AG08395 (cell line): ENCODE results near the gene BOLA1.
A peak's percentile ranks its signal among the peaks of the same experiment; 100 is the strongest.
"Not testable (repeated sequence)": the region's sequence is repeated elsewhere in the genome, so short reads cannot be mapped to it uniquely, and the experiment has no call there.

Experiments used
- DNase-seq: peaks from one replicate; pipeline ENCODE4 v3.0.0; 2012; ENCODE audit warnings: mixed read lengths, low spot score

BOLA1 gene

DNA sequence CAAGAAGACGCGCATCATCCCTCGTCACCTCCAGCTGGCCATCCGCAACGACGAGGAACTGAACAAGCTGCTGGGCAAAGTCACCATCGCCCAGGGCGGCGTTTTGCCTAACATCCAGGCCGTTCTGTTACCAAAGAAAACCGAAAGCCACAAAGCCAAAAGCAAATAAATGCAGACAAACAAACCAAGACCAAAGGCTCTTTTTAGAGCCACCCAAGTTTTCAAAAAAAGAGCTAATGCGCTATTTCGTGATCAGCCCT, 12.2 kb upstream of the BOLA1 start:
- DNase-seq = not testable (repeated sequence)

GRCh38 chr1:149887456-149888246, 11.7 kb upstream of the BOLA1 start:
- DNase-seq = peak; percentile 92

GRCh38 chr1:149888247-149888998, 10.9 kb upstream of the BOLA1 start:
- DNase-seq = peak; percentile 78

GRCh38 chr1:149888999-149889289, 10.4 kb upstream of the BOLA1 start:
- no peak for DNase-seq

GRCh38 chr1:149896575-149896974, 2.8 kb upstream of the BOLA1 start:
- no peak for DNase-seq

- no peak for DNase-seq
Observed at GRCh38 chr1:149903836-149904491, 4.6 kb downstream of the BOLA1 start.

DNA sequence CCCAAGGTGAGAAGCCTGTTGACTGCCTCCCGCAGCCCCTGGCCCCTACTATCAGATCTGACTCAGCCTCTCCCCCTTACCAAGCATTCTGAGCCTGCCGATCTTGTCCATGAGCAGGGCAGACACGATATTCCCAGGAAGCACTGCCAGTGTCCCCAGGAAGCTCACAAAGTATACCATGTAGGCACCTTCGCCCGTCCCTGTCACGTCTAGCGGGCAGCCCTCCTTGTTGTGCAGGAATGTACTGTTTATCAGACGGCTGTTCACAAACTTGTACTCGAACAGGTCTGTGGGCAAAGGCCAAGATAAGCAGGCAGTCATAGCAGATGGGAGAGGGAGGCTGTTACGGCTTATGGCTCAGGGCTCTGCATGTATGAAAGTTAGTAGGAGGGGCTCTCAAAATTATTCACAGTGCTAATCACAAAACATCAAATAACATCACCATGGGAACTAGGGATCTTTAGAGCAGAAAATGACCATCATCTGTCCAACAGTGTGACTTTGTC, 7.3 kb downstream of the BOLA1 start:
- no peak for DNase-seq

- DNase-seq = no peak
Observed at GRCh38 chr1:149914545-149914944, 15.2 kb downstream of the BOLA1 start.

- no peak for DNase-seq
Observed at GRCh38 chr1:149915429-149916192, 16.2 kb downstream of the BOLA1 start.

- no peak for DNase-seq
Observed at GRCh38 chr1:149916193-149916897, 17.0 kb downstream of the BOLA1 start.

- DNase-seq = no peak
Observed at GRCh38 chr1:149916898-149917252, 17.5 kb downstream of the BOLA1 start.

DNA sequence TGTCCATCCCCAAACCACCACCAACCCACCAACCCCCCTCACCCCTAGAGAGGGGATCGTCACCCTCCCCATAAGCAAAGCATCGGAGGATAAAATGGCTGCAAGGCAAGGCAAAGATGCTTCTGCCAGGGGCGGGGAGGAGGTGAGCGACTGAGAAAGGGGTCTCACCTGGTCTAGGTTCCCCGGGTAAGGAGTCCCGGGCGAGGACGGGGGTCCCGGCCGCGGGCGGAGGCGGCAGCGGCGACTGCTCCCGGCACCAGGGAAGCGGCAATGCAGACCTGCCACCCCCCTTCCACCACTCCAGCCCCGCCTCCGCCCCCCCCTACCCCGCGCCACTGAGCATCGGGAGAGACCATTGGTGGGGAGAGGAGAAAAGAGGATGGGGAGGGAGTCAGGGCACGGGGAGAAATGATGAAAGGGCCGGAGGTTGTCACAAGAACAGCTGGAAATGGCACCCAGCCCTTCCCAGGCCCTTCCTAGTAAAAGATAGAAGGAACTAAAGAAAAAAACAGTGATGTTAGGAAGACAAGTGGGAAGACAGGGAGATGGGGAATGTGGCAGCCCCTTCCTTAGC, 18.3 kb downstream of the BOLA1 start, which contains the start of gene SV2A:
SV2A (minus strand) TSS at position 274 of the 574 bp plus-strand sequence. CDS start 4,004 bp downstream, outside the sequence.
- peak; percentile 82 for DNase-seq

DNA sequence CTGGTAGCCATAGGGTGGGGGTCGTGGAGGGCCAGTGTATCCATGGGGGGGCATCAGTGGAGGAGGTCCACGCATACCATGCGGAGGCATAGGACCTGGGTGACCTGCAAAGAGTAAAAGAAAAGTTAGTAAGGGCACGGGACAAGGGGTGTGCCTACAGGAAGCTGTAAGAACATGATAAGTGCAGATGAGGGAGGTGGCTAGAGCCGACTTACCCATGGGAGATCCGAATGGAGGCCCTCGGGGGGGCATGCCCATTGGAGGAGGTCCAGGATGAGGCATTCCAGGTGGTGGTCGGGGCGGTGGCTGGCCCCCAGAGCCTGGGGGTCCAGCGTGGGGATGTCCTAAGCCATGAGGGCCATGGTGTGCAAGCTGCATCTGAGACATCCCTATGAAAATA, 24.3 kb downstream of the BOLA1 start:
- no peak for DNase-seq

GRCh38 chr1:149925345-149925744, 26.0 kb downstream of the BOLA1 start:
- DNase-seq = no peak

- DNase-seq = no peak
Observed at GRCh38 chr1:149925751-149926150, 26.4 kb downstream of the BOLA1 start.

GRCh38 chr1:149926296-149926695, 26.9 kb downstream of the BOLA1 start:
- DNase-seq = no peak

- DNase-seq = no peak
Observed at GRCh38 chr1:149927056-149927562, 27.7 kb downstream of the BOLA1 start.

- peak; percentile 93 for DNase-seq
Observed at GRCh38 chr1:149927563-149928400, 28.4 kb downstream of the BOLA1 start, which contains the start of gene SF3B4. SF3B4 (minus strand) TSS chr1:149927803; CDS start chr1:149927759, 44 bp downstream.

DNA sequence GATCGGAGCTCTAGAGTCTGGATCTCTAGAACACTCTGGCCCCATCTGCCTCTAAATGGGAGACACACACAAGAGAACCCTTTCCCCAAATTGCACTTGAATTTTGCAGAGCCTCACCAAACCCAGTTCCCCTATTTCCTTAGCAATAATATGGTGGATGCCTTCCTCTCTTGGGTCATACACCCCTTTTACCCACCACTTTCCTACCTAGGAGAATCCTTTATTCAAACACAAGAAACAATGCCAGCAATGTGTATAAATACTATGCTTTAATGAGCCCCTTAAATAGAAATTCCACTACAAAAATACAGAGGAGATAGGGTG, 29.0 kb downstream of the BOLA1 start:
- DNase-seq = no peak

DNA sequence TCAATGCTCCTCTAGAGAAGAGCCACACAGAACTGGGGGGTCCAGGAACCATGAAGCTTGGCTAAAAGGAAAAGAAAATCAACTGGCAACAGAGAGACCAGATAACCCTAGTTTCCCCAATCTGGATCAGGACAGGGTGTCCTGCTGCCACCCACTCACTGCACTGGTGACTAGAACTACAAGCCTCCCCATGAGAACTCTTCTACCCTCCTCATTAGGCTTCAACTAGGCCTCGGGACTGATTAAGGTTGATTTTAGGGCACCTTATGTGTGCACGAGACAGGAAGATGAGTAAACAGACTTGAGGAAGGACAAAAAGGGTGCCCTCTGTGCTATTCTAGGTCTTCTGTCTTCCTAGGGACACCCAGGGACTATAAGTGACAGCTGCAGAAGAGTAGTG, 30.5 kb downstream of the BOLA1 start:
- DNase-seq = no peak
